SJCRH30 (cell line): ENCODE data around the gene NTN4. TPM values are rescaled to one million over a fixed set of nuclear protein-coding genes. Genes with fewer than 3 reads are reported as not detected.

Experiments
- DNase-seq, 2 experiments: peaks; one replicate each; pipeline ENCODE4 v3.0.0-alpha.2; 2015 to 2020
- H3K27ac ChIP-seq: fragments of 250-450 bp; sonication (Bioruptor Pico); 2 replicates; pipeline ENCODE4 v1.5.1; 2020; ENCODE audit warnings: mild to moderate bottlenecking, moderate library complexity
- H3K27me3 ChIP-seq: fragments of 250-450 bp; sonication (Bioruptor Pico); 2 replicates; pipeline ENCODE4 v1.5.1; 2020; ENCODE audit warnings: mild to moderate bottlenecking, moderate library complexity
- H3K36me3 ChIP-seq: fragments of 250-450 bp; sonication (Bioruptor Pico); 2 replicates; pipeline ENCODE4 v1.5.1; 2020; ENCODE audit warnings: mild to moderate bottlenecking, moderate library complexity
- H3K4me1 ChIP-seq: fragments of 250-450 bp; sonication (Bioruptor Pico); 2 replicates; pipeline ENCODE4 v1.5.1; 2020; ENCODE audit warnings: mild to moderate bottlenecking, moderate library complexity
- H3K4me3 ChIP-seq: fragments of 250-450 bp; sonication (Bioruptor Pico); 2 replicates; pipeline ENCODE4 v1.5.1; 2020; ENCODE audit warnings: mild to moderate bottlenecking, moderate library complexity
- H3K9me3 ChIP-seq: fragments of 250-450 bp; sonication (Bioruptor Pico); replicated peaks from 2 replicates; pipeline ENCODE4 v1.5.1; 2020; ENCODE audit warnings: mild to moderate bottlenecking, moderate library complexity
- total RNA-seq: library from RNA; depleted of rRNA; stranded (reverse); fragments of >200 nt; shearing (Covaris generic); gene quantifications from 2 replicates; pipeline ENCODE4 v1.2.3, GENCODE V29; 2014

Gene NTN4
- total RNA-seq, 1 experiment from 2014 or later: 2.7 TPM

DNA sequence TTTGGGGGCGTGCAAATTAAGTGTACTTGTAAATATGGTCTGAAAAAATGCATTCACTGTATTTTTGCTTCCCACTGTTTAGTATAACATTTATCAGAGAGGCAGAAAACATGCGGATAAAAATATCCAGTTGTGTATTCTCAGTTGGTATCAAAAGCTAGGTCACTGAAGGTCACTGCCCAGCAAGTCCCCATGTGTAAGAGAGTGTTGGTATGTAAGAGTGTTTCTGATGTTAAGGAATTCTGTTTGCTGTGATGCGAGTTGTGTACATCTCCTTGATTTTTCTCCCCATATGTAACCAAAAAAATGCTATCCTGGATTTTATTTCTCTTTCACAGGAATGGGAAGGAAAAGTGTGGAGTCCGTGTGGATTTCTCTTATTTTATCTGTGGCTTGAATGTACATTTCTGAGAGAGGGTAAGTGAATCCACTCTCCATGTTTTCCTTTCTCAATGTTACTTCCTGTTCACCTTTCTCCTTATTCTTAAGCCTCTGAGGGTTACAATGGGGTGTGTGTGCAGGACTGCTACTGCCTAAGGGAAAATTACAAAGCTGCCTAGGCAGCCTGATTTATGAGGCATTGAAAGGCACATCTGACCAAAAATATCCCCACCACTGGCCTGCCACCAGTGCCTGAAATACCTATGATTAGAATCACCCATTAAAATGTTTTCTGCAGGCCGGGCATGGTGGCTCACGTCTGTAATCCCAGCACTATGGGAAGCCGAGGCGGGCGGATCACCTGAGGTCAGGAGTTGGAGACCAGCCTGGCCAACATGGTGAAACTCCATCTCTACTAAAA lies 141.4 kb downstream of the NTN4 start:
- Histone ChIP-seq H3K36me3 (no peaks in the 10 kb centered on the region), H3K27ac (peak overlapping the region; percentile 16; the same call in 1 of the 2 replicates), H3K27me3 (no peaks in the 10 kb centered on the region), H3K4me1 (peaks cover 5% of the 10 kb centered on the region), H3K9me3 (no peaks in the 10 kb centered on the region), H3K4me3 (no peak overlapping the region)
- DNase-seq: peak; percentile 44 to 69

DNA sequence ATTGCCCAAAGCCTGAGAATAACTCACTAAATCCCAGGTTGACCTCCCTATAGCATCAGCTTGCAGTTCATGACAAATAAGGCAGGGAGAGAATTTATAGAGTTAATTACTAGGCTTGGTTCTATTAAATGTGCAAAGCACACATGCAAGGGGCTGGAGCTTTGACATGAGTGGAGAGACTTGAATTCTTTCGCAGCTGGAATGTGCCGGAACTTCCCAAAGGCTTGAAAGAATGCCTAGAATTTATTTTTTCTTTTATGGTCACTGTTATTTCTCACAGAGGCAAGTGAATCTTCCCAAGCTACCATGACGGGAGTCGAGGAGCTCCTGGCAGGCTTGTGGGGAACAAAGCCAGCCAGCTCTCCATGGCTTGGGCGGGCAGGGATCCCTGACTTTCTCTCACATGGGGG lies 143.8 kb downstream of the NTN4 start:
- Histone ChIP-seq H3K4me3 (no peak overlapping the region), H3K4me1 (peaks cover 5% of the 10 kb centered on the region), H3K27ac (no peak overlapping the region), H3K27me3 (no peaks in the 10 kb centered on the region), H3K9me3 (no peaks in the 10 kb centered on the region), H3K36me3 (no peaks in the 10 kb centered on the region)
- DNase-seq: no peak

DNA sequence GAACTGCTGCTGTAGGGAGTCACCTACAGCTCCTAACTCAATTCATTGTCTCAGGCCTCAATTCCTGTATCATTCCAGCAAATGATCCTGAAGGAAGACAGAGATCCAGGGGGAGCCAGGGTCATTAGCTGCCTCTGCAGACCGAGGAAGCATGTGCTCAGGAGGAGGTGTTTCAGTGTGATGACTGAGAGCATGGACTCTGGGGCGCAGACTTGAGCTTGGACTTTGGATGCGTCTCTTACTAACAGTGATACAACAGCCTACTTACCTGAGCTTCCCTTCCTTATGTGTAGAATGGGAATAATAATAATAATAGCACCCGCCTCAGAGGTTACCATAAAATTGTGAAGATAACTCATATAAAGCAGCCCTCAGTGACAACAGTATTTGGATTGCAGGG lies 147.3 kb downstream of the NTN4 start:
- H3K9me3 ChIP-seq: no peaks in the 10 kb centered on the region
- H3K36me3 ChIP-seq: no peaks in the 10 kb centered on the region
- H3K27ac ChIP-seq: no peak overlapping the region
- no peak for DNase-seq
- H3K4me3 ChIP-seq: no peak overlapping the region
- H3K27me3 ChIP-seq: no peaks in the 10 kb centered on the region
- peaks cover 8% of the 10 kb centered on the region; the same call in 1 of the 2 replicates for H3K4me1 ChIP-seq

DNA sequence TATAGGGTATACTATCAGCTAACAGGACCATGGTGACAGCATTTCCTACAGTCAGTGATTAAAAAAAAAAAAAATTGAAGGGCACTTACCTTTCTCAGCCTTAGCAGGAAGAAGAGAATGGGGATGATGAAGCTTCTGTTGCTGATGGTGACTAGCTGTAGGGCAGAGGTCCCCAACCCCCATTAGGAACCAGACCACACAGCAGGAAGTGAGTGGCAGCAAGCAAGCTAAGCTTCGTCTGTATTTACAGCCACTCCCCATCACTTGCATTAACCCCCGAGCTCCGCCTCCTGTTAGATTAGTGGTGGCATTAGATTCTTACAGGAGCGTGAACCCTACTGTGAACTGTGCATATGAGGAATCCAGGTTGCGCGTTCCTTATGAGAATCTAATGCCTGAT lies 148.0 kb downstream of the NTN4 start:
- peaks cover 12% of the 10 kb centered on the region; the same call in 1 of the 2 replicates for H3K4me1 ChIP-seq
- H3K4me3 ChIP-seq: no peak overlapping the region
- no peaks in the 10 kb centered on the region for H3K36me3 ChIP-seq
- no peaks in the 10 kb centered on the region for H3K27me3 ChIP-seq
- DNase-seq: no peak
- H3K27ac ChIP-seq: no peak overlapping the region
- H3K9me3 ChIP-seq: no peaks in the 10 kb centered on the region

DNA sequence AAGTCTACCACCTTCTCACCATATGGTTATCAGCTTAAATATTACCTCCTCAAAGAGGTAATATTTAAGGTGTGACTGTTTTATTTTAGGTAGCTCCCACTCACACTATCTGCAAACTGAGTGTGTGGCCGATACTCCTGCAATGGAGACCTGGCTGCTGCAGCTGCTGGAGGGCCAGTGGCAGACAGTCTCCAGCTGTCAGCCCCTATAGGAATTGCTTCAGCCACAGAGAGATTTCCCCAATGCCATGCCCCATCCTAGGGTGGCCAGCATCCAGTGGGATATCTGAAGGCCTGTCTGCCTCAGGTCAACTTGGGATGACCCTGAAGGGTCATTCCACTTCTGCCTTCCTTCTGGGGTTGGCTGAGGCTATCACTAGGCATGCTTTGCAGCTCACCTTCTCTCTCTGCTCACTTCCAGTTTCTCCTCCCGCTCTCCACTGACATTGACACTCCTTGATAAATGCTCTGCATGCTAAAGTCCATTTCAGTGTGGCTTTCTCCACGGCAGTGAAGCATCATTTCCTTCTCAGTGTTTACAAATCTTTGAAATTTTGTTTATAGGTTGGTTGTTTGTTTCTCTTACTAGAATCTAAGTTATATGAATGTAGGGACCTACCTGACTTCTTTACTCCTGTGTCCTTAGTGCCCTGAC lies 149.1 kb downstream of the NTN4 start:
- no peak overlapping the region for H3K4me3 ChIP-seq
- H3K36me3 ChIP-seq: no peaks in the 10 kb centered on the region
- no peak overlapping the region for H3K27ac ChIP-seq
- DNase-seq: peak; percentile 31 to 53
- no peaks in the 10 kb centered on the region; the same call in 1 of the 2 replicates for H3K9me3 ChIP-seq
- H3K4me1 ChIP-seq: peaks cover 15% of the 10 kb centered on the region; the same call in 1 of the 2 replicates
- H3K27me3 ChIP-seq: no peaks in the 10 kb centered on the region

DNA sequence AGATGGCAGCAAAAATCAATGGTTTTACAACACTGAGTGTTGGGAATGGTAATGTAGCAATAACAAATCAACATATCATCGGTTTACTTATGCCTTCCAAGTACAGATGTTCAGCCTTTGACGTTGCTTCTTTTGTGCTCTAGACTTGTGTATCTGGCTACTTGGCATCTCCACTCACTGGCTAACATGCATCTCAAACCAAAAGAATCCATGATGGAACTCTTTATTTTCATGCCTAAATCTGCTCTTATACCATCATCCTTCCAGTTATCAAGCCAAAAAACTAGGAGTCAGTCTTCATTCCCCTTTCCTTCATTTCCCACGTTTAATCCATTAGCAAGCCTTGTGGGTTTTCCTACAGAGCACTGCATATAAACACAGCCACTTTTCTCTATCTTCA lies 150.0 kb downstream of the NTN4 start:
- no peak for DNase-seq
- peaks cover 16% of the 10 kb centered on the region for H3K4me1 ChIP-seq
- no peak overlapping the region for H3K4me3 ChIP-seq
- no peaks in the 10 kb centered on the region; the same call in 1 of the 2 replicates for H3K9me3 ChIP-seq
- H3K27ac ChIP-seq: no peak overlapping the region
- H3K27me3 ChIP-seq: no peaks in the 10 kb centered on the region
- H3K36me3 ChIP-seq: no peaks in the 10 kb centered on the region

DNA sequence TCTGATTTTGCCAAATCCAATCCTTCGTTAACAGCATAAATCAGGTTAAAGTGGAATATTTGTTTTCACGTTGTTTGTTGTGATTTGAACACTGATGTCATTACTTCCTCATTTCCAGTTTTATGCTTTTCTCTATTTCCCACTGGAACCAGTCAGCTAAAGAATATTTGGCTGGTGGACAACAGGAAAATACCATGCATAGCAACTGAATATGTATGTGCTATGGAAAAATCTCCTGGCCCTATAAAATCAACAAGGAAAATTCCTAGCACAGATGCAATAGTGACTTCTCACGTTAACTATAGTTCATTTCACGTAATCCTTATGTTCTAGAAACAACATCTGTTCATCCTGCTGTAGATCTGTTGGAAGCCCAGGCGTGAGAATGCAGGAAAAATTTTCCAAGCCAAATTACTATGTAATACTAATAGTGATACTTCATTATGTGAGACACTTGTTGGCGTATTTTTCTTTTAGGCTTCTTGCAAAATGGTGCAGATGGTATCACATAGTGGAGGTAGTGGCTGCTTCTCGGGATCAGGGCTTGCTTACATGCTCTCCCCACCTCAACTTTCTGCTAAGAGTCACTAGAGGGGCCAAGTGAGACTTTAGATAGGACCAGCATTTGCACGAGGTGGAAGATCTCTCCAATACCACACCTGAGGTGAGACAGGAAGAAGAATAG lies 153.0 kb downstream of the NTN4 start:
- Histone ChIP-seq H3K36me3 (no peaks in the 10 kb centered on the region), H3K9me3 (no peaks in the 10 kb centered on the region; the same call in 1 of the 2 replicates), H3K27ac (no peak overlapping the region), H3K4me1 (peaks cover 40% of the 10 kb centered on the region), H3K27me3 (no peaks in the 10 kb centered on the region), H3K4me3 (no peak overlapping the region)
- no peak for DNase-seq

DNA sequence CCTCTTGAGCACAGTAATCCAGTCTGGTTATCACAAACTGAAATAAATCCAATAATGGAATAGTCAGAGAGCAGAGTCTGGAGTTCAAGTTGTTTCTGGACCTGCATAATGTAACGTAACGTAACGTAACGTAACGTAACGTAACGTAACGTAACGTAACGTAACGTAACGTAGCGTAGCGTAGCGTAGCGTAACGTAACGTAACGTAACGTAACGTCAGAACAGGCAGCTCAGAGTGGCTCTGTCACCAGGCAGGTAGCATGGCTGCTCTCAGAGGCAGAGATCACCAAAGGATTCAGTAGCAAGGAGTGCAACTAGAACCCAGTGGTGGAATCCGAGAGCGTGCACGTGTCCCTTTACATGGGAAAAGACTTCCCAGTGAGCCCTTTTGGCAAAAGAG lies 153.6 kb downstream of the NTN4 start:
- Histone ChIP-seq H3K4me1 (peaks cover 40% of the 10 kb centered on the region), H3K27me3 (no peaks in the 10 kb centered on the region), H3K4me3 (no peak overlapping the region), H3K36me3 (no peaks in the 10 kb centered on the region), H3K9me3 (no peaks in the 10 kb centered on the region; the same call in 1 of the 2 replicates), H3K27ac (no peak overlapping the region)
- DNase-seq: no peak

DNA sequence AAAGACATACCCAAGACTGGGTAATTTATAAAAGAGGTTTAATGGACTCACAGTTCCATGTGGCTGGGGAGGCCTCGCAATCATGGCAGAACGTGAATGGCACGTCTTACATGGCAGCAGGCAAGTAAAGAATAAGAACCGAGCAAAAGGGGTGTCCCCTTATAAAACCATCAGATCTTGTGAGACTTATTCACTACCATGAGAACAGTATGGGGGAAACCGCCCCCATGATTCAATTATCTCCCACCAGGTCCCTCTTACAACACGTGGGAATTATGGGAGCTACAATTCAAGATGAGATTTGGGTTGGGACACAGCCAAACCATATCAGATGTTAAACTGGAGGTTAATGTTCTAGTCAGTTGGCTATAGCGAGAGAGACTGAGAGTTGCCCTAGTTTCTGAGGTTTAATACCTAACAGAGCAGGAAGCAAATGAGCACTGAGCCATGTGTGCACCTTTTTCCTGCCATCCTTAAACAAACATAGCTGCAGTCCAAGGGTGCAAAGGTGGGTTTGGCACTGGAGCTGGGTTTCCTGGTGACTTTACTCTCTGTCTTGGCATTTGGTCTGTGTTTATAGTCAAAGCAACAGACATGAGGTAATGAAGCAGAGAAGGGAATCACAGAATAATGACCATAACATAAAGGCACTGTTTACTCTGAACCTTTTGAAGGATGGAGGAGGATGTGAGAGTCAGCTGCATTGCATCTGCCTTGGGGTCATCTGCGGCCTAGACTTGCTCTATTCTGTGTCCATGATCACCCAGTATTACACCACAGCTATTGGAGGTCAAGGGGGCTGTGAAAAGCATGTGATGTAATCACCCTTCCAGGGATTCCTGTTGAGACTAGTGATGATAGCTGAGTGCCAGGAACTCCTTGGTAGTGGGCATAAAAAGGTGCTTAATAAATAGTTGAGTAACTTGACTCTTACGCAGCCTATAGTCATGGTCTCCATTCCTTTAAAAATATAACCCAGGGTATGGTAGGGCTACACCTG lies 155.6 kb downstream of the NTN4 start:
- Histone ChIP-seq H3K9me3 (no peaks in the 10 kb centered on the region; the same call in 1 of the 2 replicates), H3K4me3 (no peak overlapping the region), H3K27me3 (no peaks in the 10 kb centered on the region), H3K4me1 (peaks cover 36% of the 10 kb centered on the region), H3K36me3 (no peaks in the 10 kb centered on the region), H3K27ac (peak overlapping the region; percentile 40; the same call in 1 of the 2 replicates)
- peak; percentile 28 to 56 for DNase-seq

DNA sequence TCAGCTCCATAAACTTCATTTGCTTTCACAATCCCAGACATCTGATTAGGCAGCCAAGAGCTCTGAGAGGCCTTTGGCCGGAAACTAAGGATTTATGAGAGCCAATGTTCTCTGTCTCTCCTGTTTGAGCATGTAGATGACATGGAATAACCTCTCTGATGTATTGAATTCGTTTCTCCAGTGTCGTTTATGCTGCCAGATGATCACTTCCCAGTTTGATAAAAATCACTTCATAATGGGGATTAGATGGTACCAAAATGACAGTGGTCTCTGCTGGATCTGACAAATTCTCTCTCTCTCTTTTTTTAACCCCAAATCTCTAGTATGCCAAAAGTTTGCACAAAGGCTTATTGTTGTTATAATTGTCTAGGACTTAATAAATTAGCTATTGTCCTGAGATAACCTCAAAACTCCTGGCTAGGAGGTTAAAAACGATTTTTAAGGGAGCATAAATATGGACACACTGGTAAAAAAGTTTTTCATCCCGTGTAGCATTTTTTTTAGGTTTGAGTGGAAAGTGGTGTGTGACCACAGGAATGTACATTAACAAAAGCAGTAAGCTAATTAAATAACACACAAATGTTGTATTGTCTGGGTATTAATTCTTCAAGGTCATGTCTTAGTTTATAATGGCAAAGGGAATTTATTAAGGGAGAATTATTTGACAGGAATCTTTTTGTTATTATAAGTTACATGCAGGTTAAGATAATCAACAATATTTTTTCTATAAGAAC lies 156.7 kb downstream of the NTN4 start:
- Histone ChIP-seq H3K9me3 (no peaks in the 10 kb centered on the region; the same call in 1 of the 2 replicates), H3K27ac (peak overlapping the region; percentile 40; the same call in 1 of the 2 replicates), H3K36me3 (no peaks in the 10 kb centered on the region), H3K4me3 (no peak overlapping the region), H3K4me1 (peaks cover 33% of the 10 kb centered on the region), H3K27me3 (no peaks in the 10 kb centered on the region)
- DNase-seq: peak in 1 of 2 experiments; percentile 50

DNA sequence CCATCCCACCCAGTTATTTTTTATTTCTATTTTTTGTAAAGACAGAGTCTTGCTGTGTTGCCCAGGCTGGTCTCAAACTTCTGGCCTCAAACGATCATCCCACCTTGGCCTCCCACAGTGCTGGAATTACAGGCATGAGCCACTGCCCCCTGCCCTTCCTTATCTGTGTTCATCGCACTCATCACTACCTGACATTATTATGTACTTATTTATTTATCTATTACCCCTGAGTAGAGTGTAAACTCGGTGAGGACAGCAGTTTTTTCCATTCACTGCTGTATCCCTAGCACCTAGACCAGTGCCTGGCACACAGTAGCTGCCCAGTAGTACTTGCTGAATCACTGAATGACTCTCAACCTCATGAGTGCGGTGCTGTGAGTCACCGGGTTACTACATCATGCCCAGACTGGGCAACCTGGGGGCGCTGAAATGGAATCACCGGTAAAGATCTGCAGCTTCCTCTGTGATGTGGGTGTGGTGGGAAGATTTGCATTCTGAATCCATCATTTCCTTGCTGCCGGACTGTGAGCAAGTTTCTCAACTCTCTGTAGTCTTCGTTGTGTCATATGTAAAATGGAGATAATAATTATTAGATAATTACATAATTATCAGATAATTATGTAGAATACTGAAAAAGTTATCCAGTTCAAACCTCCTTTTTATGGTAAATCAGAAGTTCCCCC lies 157.4 kb downstream of the NTN4 start:
- peak overlapping the region; percentile 40; the same call in 1 of the 2 replicates for H3K27ac ChIP-seq
- no peaks in the 10 kb centered on the region for H3K27me3 ChIP-seq
- DNase-seq: peak; percentile 8 to 28
- H3K4me3 ChIP-seq: no peak overlapping the region
- peaks cover 32% of the 10 kb centered on the region for H3K4me1 ChIP-seq
- no peaks in the 10 kb centered on the region for H3K36me3 ChIP-seq
- H3K9me3 ChIP-seq: no peaks in the 10 kb centered on the region; the same call in 1 of the 2 replicates

DNA sequence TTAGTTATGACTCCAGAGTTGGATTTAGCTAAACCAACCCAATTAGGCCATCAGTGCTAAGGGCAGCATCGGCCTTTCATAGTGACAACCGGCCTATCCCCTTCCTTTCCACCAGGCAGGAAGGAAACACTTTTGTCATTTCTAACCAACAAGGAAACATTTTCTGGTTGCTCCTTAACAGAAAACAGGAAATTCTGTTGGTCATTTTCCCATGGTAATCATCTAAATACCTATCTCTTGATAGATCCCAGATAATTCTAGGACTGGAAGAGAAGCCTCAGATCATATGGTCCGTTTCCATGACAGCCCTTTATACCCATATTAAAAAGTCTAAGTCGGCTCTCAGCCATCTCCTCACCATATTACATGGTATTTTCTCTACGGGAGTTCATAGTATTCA lies 160.1 kb downstream of the NTN4 start:
- H3K9me3 ChIP-seq: no peaks in the 10 kb centered on the region
- H3K27me3 ChIP-seq: no peaks in the 10 kb centered on the region
- H3K36me3 ChIP-seq: no peaks in the 10 kb centered on the region
- H3K4me3 ChIP-seq: no peak overlapping the region
- peaks cover 24% of the 10 kb centered on the region for H3K4me1 ChIP-seq
- H3K27ac ChIP-seq: no peak overlapping the region
- DNase-seq: no peak

DNA sequence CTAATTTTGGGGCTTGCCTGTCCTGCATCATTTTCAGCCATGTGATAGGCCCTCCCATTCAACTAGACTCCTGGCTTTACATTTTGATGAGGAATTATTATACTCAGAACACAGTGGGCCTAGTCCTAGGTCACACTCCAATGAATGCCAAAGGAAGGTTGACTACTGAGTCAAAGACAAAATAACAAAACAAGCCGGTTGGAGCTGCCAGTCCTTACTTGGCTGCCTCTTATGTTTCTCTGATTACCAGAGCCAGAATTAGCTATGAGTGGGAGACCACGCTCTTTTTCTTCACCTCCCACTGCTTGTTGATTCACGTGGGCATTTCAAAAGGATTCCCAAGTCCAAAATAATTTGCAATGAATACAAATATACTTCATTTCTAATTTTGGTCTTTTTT lies 161.2 kb downstream of the NTN4 start:
- no peaks in the 10 kb centered on the region for H3K9me3 ChIP-seq
- no peak overlapping the region for H3K27ac ChIP-seq
- no peak for DNase-seq
- no peaks in the 10 kb centered on the region for H3K36me3 ChIP-seq
- H3K27me3 ChIP-seq: no peaks in the 10 kb centered on the region
- H3K4me3 ChIP-seq: no peak overlapping the region
- H3K4me1 ChIP-seq: peaks cover 13% of the 10 kb centered on the region
